ENCODE measurements around the gene MOSMO.
"Not testable (repeated sequence)": the region's sequence is repeated elsewhere in the genome, so short reads cannot be mapped to it uniquely, and the experiment has no call there.

Gene MOSMO

DNA sequence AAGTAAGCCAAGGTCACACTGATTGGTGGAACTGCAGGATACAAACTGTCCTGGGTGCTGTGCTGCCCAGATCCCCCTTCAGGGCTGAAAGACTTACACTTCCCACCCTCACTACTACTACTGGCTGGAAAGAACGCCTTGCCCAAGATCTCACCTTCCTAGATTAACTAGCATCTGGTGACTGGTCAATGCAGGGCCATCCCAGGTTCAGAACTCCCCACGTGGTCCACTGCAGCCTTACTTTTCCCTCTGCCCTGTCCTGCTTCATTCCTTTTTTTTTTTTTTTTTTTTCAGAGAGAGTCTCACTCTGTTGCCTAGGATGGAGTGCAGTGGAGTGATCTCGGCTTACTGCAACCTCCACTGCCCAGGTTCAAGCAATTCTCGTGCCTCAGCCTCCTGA lies 4.7 kb upstream of the MOSMO start:
- no peak for DNase-seq (ENCODE audit: low read depth in 2 of 2)

DNA sequence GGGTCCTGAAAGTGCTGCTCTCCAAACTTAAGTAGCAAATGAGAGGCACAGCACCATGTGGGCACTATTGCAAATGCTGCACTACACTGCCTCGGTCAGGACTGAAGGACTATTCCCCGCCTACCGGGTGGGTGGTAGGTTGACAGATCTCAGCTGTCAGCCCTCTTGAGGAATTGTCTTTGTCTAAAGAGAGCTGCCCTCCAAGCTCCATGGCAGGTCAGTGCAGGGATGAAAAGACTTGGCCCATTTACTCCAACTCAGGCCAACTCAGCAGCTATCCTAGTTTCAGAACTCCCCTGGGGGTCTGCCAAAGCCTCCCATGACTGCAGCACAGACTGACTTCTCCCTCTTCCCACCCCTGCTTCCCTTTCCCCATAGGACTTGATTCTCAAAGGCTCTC lies 3.6 kb upstream of the MOSMO start:
- no peak for DNase-seq (ENCODE audit: low read depth in 2 of 2)

DNA sequence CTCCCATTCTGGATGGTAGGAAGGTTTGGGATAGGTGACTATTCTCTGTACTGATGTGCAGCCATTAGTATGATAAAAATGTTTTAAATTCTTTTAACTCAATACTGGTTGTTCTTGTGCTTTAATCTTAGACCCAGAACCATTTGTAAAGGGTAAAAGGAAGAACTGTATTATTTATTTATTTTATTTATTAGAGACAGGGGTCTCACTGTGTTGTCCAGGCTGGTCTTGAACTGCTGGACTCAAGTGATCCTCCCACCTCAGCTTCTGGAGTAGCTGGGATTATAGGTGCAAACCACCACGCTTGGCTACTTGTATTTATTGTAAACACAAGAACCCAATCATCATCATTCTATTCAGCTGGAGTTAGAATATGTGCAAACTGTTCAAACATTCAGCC lies 2.2 kb upstream of the MOSMO start:
- no peak for DNase-seq (ENCODE audit: low read depth in 2 of 2)

DNA sequence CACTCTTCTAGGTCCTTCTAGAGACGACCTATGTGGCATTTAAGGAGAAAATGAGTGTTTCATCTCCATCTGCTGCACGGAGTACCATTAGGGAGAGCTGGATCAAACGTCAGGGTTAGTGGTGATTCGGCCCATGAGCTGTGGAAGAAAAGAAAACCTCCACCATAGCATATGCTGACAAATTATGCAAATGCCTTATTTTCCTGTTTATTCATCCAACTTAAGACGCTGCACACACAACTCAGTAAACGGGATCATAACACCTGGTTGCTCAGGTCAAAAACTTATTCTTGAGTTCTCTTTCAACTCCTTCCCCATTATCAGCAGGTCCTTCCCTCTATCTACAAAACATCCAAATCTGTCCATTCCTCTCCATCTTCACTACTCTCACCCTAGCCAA lies 1.3 kb upstream of the MOSMO start:
- DNase-seq (ENCODE audit: low read depth in 2 of 2), result no peak

DNA sequence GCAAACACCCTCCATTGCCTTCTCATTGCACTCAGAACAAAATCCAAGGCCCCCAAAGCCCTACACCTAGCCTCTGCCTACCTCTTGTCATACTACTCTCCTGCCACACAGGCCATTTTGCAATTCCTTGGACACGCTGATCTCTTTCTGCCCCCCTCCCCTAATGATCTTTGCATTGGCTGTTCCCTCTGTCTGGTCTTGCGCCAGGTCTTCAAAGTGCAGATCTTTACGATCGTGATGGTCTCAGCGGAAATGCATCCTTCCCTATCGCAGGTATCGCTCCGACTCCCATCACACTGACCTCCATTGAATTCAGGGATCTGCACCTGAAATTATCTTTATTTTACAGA lies 777 bp upstream of the MOSMO start:
- no peak for DNase-seq (ENCODE audit: low read depth in 2 of 2)

DNA sequence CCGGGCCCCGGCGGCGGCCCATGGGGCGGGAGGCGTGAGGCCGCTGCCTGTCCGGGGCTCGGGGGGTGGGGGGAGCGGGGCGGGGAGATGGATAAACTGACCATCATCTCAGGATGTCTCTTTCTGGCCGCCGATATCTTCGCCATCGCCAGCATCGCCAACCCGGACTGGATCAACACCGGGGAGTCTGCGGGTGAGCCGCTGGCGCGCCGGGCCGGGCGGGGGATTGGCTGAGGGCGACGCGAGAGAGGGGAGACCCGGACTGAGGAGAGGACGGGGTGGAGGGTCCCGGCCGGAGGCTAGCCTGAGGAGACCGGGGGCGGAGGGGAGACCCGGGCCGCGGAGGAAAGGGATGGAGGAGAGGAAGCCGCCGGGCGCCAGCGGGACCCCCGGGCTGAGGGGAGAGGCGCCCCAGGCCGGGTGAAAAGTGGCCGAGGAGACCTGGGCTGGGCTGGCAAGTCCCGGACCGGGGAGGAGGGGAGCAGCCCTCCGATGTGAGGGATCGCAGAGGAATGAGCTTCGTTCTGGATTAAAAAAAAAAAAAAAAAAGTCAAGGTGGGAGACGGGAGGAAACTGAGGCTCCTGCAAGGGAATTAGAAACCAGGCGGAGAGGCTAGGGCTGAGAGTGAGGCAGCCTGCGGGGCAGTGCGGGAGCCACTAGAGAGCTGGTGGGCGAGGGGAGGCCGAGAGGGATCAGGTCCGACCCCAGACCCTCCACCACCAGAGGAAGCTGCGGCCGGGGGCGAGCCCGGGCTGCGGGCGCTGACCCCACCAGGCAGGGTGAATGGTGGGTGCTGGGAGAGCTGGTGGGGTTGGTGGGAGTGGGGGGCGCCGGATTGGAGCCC lies 526 bp downstream of the MOSMO start:
- DNase-seq (ENCODE audit: low read depth in 2 of 2), result no peak

DNA sequence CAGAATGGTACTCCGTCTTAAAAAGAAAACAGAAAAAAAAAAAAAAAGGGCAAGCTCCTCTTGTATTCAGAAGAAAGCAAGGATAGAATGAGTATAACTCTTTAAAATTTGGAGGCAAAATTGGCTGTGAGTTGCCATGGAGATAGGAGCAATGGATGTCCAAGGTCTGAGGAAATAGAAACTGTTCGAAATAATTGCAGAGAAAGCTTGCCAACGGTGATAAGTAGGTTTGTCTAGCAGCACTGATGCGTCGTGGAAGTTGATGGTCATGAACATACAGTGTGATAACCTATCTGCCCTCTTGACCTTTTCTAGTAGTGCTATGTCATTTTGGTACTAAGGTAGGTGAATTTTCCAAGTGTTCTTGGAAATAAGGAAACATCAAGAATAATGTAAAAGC lies 3.0 kb downstream of the MOSMO start:
- DNase-seq (ENCODE audit: low read depth in 2 of 2), result no peak

DNA sequence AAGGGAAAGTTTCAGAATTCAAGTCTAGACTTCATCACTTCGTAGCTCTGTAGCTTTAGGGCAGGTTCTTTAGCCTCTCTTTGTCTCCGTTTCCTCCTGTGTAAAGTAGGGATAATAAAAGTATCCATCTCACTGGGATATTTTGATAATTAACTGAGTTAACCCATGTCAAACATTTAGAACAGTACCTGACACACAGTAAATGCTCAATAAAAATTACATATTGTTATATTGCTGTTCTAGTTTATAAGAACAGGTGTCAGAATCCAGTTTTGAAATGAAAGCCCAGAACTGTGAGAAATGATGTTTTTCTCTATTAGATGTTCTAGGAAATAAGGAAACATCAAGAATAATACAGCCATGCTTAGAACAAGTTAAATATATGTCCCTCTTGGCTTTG lies 4.3 kb downstream of the MOSMO start:
- DNase-seq (ENCODE audit: low read depth in 2 of 2), result no peak

DNA sequence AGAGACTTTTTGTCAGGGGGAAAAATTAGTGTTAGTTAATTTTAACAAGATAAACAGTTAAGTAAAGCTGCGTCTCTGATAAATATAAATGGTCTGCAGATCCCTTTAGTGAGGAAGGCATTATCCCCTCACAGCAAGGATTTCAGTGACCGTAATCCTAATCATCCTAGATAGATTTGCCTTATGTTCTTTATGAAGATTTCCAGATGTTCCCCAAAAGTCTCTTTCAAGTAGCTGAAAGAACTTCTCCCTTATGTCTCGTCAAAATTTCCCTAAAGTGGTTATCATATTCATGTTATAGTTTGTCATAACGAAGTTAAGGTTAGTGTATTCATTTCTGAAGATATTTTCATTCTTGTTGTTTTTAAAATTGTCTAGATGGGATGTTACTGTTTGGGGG lies 5.6 kb downstream of the MOSMO start:
- no peak for DNase-seq (ENCODE audit: low read depth in 2 of 2)

DNA sequence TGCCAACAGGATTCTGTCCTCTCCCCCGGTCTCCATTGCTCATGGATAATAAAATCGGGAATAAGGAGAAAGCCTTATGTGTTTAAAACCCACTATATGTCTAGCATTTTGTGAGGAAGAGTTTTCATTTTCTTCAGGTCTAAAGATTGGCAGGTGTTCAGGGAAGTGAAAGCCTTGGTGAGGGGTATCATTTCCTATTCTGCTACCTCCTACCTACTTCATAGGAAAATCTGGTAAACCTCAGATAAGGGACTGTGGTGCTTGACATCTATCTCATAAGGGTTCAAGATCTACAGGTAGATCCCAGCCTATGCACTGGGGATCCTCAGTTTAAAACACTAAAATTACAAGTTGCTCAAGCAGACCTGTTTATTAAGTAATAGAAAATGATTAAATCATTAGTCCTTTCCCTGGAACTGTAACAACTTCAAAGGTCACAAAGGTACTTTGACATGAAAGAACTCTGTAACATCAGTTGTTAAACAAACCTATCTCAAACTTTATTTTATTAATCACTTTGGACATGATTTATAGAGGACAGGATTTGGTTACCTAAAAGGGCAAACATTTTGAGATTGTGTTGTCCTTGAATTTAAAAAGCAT lies 6.5 kb downstream of the MOSMO start:
- DNase-seq (ENCODE audit: low read depth in 2 of 2), result no peak

DNA sequence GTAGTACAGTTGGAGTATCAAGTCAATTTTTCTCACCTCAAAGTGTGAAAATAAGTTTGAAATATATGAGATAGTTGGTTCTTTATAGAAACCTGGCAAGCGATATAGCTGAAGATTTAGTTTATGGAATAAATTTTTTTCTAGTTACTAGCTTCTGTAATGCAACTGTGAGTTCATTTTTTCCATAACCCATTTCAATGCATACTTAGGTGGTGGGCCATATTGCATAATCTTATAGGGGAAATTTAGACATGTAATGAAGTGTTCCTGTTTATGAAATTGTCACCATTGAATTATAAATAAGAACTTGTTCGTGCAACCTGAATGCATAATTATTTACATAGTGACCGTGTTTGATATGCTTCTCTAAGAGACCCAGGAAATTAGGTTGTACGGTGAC lies 9.0 kb downstream of the MOSMO start:
- no peak for DNase-seq (ENCODE audit: low read depth in 2 of 2)

DNA sequence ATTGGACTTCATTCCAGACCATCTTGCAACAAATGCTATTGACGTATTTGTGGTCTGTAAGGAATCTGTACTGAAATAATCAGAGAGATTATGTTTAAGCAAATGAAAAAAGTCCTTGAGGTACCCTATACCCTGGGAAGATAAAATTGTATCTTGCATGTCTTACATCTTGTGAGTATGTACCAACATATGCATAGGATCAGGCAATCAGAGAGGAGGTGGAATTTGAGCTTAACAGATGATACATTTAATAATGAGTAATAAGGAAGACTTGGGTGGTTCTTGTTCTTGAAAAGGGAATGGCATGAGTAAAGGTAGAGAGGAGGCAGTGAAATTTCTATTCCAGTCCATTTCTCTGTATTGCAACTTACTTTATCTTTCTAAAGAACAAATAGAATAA lies 10.6 kb downstream of the MOSMO start:
- DNase-seq (ENCODE audit: low read depth in 2 of 2), result no peak

DNA sequence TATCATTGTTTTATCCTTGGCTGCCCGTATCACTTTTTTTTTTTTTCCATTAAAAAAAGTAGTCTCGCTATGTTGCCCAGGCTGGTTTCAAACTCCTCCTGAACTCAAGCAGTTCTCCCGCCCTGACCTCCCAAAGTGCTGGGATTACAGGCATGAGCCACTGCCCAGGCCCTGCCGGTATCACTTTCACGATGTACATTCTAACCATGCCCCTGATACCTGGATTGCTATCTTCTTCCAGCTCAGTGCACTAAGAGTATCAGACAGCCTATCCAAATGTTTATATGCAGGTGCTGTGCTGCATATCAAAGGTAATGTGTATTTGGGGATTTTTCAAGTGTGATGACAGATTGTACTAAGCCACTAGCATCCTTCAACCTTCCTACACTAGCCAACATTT lies 14.2 kb downstream of the MOSMO start:
- no peak for DNase-seq (ENCODE audit: low read depth in 2 of 2)

DNA sequence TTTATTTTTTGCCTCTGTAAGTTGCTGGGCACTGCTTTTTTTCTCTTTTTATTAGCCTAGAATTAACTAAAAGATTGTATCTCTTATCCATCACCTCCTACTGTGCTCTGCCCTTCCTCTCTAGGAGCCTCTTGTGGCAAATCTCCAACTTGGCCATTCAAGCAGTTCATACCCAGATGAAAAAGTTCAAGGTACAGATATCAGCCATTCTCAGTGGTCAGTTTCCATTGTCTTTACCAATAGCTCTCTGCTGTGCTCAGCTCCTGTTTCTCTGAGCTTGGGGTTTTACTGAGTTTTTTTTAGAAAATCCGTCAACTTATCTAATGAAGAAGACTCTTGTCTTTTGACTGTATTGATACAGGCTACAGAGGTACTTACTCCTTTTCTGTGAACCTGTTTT lies 15.6 kb downstream of the MOSMO start:
- no peak for DNase-seq (ENCODE audit: low read depth in 2 of 2)

DNA sequence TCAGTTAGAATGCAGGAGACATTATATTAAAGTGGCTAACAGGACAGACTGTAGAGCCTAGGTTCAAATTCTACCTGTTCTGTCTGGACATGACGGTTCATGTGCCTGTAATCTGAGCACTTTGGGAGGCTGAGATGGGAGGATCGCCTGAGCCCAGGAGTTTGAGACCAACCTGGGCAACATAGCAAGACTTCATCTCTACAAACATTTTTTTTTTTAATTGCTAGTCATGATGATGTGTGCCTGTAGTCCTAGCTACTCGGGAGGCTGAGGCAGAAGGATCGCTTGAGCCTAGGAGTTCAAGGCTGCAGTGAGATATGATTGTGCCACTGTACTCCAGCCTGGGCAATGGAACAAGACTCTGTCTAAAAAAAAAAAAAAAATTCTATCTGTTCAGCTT lies 16.9 kb downstream of the MOSMO start:
- DNase-seq (ENCODE audit: low read depth in 2 of 2), result not testable (repeated sequence)

DNA sequence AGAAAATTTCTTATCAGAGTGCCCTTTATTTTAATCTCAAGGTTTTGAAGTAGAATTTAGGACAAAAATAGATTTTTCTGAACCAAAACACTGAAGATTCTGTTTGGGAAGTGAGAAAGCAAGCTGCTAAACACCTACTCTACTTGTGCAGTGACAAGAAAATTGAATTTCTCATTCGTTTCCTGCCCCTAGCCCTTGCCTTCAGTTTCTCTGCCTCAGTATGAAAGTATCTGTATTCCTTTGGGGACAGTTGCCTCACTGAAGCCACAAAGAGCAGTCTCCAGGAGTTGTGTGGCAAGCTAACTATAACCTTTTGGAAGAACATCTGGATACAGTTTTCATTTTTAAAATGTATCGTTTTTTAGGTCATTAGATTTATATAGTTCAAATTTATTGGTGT lies 19.7 kb downstream of the MOSMO start:
- no peak for DNase-seq (ENCODE audit: low read depth in 2 of 2)

DNA sequence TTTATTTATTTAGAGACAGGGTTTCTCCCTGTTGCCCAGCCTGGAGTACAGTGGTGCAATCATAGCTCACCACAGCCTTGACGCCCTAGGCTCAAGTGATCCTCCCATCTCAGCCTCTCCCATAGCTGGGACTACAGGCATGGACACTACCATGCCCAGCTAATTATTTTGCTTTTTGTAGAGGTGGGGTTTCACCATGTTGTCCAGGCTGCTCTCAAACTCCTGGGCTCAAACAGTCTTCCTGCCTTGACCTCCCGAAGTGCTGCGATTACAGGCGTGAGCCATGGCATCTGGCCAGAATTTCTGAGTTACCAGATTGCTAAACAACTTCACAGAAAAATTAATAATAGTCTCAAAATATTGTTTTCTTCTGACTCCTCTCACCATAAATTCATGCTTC lies 21.7 kb downstream of the MOSMO start:
- no peak for DNase-seq (ENCODE audit: low read depth in 2 of 2)

DNA sequence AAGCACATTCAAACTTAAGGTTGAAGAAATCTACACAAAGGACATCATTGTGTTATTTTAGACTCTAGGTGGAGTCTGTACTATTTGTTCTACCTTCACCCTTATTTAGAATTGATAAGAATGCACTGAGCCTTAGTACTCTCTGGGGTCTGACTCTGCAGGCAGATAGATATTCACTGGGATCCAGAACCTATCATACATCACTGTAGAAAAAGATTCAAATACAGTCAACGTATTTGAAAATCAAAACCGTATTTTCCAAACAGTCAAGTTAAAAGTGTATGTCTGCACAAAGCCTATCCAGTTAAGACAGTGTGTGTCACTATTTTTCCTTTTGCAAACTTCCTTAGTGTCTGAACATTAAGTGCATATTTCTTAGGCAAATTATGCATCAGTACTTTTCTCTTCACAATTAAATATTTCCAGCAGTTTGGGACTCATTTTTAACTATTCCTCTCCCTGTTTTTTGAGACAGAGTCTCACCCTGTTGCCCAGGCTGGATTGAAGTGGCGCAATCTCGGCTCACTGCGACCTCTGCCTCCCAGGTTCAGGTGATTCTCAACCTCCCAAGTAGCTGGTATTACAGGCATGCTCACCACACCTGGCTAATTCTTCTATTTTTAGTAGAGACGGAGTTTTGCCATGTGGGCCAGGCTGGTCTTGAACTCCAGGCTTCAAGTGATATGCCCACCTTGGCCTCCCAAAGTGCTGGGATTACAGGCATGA lies 22.3 kb downstream of the MOSMO start:
- no peak for DNase-seq (ENCODE audit: low read depth in 2 of 2)

DNA sequence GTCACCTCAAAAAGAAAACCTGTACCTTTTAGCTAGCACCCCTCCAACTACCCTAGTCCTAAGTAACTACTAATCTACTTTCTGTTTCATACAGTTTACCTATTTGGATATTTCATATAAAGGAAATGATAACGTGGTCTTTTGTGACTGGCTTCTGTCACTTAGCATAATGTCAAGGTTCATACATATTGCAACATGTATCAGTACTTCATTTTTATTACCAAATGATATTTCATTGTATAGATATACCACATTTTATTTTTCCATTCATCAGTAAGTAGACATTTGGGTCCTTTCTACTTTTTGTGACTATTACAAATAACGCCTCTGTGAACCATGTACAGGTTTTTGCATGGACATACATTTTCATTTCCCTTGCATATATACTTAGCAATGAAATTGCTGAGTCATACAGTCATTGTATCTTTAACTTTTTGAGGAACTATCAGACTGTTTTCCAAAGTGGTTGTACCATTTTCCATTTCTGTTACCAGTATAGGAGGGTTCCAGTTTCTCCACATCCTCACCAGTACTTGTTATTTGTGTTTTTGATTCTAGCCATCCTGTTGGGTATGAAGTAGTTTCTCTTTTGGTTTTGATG lies 23.7 kb downstream of the MOSMO start:
- no peak for DNase-seq (ENCODE audit: low read depth in 2 of 2)

DNA sequence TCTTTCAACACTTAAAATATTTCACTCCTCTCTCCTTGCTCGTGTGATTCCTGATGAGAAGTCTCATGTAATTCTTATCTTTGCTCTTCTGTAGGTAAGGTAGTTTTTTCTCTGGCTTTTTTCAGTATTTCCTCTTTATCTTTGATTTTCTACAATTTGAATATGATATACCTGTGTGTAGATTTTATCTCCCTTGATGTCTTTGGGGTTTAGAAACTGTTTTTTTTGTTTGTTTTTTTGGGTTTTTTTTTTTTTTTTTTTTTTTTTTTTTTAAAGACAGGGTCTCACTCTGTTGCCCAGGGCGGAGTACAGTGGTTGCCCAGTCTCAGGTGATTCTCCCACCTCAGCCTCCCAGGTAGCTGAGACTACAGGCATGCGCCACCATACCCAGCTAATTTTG lies 26.6 kb downstream of the MOSMO start:
- DNase-seq (ENCODE audit: low read depth in 2 of 2), result no peak

DNA sequence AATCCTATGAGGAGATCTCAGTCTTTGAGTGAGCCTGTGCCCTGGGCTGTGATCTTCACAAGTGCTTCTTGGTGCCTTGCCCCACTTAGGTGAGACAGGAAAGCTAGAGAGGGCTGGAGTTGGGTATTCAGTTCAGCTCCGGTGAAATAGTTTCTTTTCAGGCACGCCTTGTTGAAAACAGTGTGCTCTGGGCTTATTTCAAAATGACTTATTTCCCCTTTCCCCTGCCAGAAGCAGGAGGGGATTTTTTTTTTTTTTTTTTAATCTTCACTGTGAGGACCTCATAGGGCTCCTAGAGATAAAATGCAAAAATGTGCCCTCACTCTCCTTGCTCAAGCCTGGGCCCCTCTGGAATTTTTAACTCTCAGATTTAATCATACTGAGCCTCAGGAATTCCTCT lies 27.2 kb downstream of the MOSMO start:
- no peak for DNase-seq (ENCODE audit: low read depth in 2 of 2)

DNA sequence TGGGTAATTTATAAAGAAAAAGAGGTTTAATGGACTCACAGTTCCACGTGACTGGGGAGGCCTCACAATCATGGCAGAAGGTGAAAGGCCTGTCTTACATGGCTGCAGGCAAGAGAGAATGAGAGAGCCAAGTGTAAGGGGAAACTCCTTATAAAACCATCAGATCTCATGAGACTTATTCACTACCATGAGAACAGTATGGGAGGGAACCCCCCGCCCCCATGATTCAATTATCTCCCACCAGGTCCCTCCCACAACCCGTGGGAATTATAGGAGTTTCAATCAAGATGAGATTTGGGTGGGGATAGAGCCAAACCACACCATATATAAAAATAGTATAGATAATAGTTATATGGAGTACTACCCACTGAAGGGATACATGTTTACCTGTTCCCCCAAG lies 36.0 kb downstream of the MOSMO start:
- DNase-seq (ENCODE audit: low read depth in 2 of 2), result not testable (repeated sequence)

DNA sequence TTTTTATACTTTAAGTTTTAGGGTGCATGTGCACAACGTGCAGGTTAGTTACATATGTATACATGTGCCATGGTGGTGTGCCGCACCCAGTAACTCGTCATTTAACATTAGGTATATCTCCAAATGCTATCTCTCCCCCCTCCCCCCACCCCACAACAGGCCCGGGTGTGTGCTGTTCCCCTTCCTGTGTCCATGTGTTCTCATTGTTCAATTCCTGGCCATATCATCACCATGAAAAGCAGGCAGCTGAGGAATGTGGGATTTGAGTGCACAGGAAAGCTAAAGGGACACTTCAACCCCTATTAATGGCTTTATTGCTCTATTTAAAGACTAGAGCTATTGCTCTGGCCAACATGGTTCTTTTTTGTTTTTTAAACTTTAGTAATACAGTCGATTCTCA lies 38.0 kb downstream of the MOSMO start:
- not testable (repeated sequence) for DNase-seq (ENCODE audit: low read depth in 2 of 2)
